Keratinocyte (primary cell): ENCODE data around the gene SIGLEC1.

Source experiments
- CTCF ChIP-seq, 3 experiments: IDR thresholded peaks in 1 of 3; conservative IDR thresholded peaks in 1 of 3; optimal IDR thresholded peaks in 1 of 3; 2 replicates in 2 of 3; 3 replicates in 1 of 3; pipeline versions ENCODE3 to v1.5.1; 2011; ENCODE audit warnings: low read length in 3 of 3, mild to moderate bottlenecking in 3 of 3, moderate library complexity in 2 of 3, control low read depth in 1 of 3, inconsistent platforms in 1 of 3; ENCODE audit not compliant: insufficient read depth in 2 of 3; ENCODE audit errors: extremely low read depth in 1 of 3
- EZH2 ChIP-seq: IDR thresholded peaks from one replicate; pipeline ENCODE4 v1.6.1; 2012; ENCODE audit warnings: inconsistent platforms, mild to moderate bottlenecking, low read length, moderate library complexity

DNA sequence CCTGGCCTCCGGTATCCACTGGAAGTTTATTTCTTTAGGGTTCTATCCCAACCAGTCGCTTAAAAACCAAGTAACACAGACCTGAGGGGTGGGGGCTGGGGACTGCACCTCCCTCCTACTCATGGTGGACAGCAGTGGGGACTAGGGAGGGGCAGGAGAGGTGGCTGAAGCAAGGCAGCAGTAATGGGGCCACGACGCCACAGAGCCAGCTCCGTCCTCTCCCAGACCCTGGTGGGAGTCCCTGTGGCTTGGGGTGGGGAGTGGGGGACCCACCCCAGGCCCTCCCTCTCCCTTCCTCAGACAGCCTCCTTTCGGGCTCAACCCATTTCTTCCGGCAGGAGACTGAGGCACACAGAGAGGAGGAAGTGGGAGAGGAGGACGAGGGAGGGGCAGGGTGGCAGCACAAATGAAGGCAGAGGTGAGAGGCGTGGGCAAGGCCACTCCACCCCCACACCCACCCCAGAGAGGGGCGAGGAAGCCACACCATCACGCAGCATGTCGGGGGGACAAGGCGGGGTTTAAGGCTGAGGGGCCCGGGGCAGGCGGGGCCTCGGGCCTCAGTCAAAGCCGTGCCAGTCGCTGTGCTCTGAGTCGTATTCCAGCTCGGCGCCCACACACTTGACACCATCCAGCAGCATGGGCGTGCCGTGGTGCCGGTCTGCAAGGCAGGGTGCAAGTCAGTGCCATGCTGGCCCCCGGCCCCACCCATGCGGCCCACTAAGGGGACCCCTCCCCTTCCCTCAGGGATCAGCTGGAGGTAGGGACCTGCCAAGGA is 41.3 kb upstream of the SIGLEC1 start:
- TF ChIP-seq CTCF (optimal IDR thresholded peaks at IDR 0.05 in 1 of 3, IDR thresholded peaks at IDR 0.05 in 1 of 3, conservative IDR thresholded peaks at IDR 0.05 in 1 of 3; ENCODE audit: extremely low read depth in 1 of 3, insufficient read depth in 2 of 3, low read length in 3 of 3) (no peak), EZH2 (no peak)
